H9 (cell line): Measurements from ENCODE around the gene ARHGAP8. TPM values are rescaled to one million over a fixed set of nuclear protein-coding genes. Genes with fewer than 3 reads are reported as not detected.

ENCODE experiments used
- DNase-seq: peaks from one replicate; pipeline ENCODE4 v3.0.0-alpha.2; 2017
- H2AFZ ChIP-seq: one replicate; pipeline ENCODE4 v1.6.1; 2013; ENCODE audit warnings: mild to moderate bottlenecking, low read length, control low read depth, moderate library complexity
- H2AK5ac ChIP-seq: 2 replicates; pipeline ENCODE4 v1.6.1; 2013; ENCODE audit warnings: low read length, control low read depth, mixed read lengths; ENCODE audit not compliant: insufficient read length
- H2BK120ac ChIP-seq: one replicate; pipeline ENCODE4 v1.6.1; 2013; ENCODE audit warnings: low read depth, mild to moderate bottlenecking, low read length, control low read depth, inconsistent platforms; ENCODE audit not compliant: poor library complexity, severe bottlenecking
- H2BK12ac ChIP-seq: 2 replicates; pipeline ENCODE4 v1.6.1; 2013; ENCODE audit warnings: low read length, control low read depth, mixed read lengths, low read depth; ENCODE audit not compliant: insufficient read length
- H2BK15ac ChIP-seq: 2 replicates; pipeline ENCODE4 v1.6.1; 2013; ENCODE audit warnings: low read depth, low read length, control low read depth
- H2BK20ac ChIP-seq: one replicate; pipeline ENCODE4 v1.6.1; 2013; ENCODE audit warnings: low read depth, mild to moderate bottlenecking, low read length, control low read depth, inconsistent platforms; ENCODE audit not compliant: poor library complexity, severe bottlenecking
- H2BK5ac ChIP-seq: 2 replicates; pipeline ENCODE4 v1.6.1; 2013; ENCODE audit warnings: low read length, control low read depth, mixed read lengths; ENCODE audit not compliant: insufficient read length
- H3K14ac ChIP-seq: 2 replicates; pipeline ENCODE4 v1.6.1; 2013; ENCODE audit warnings: low read length, control low read depth; ENCODE audit not compliant: insufficient read depth
- H3K18ac ChIP-seq: 2 replicates; pipeline ENCODE4 v1.6.1; 2013; ENCODE audit warnings: low read depth, mild to moderate bottlenecking, mixed read lengths, low read length, control low read depth; ENCODE audit not compliant: insufficient read length
- H3K23ac ChIP-seq: 2 replicates; pipeline ENCODE4 v1.6.1; 2013; ENCODE audit warnings: low read length, control low read depth, mixed read lengths, low read depth; ENCODE audit not compliant: insufficient read length
- H3K23me2 ChIP-seq: 2 replicates; pipeline ENCODE4 v1.6.1; 2013; ENCODE audit warnings: low read depth, mild to moderate bottlenecking, mixed read lengths, low read length, control low read depth; ENCODE audit not compliant: insufficient read length, poor library complexity, severe bottlenecking
- H3K27ac ChIP-seq: 2 replicates; pipeline ENCODE4 v1.5.1; 2013; ENCODE audit warnings: low read length, control low read depth, mixed read lengths, low read depth; ENCODE audit not compliant: insufficient read length
- H3K27me3 ChIP-seq: 2 replicates; pipeline ENCODE4 v1.6.1; 2013; ENCODE audit warnings: low read length, control low read depth, inconsistent platforms; ENCODE audit not compliant: insufficient read depth
- H3K4ac ChIP-seq: 2 replicates; pipeline ENCODE4 v1.6.1; 2013; ENCODE audit warnings: low read depth, mild to moderate bottlenecking, control low read depth, inconsistent platforms, low read length, moderate library complexity
- H3K4me1 ChIP-seq: 2 replicates; pipeline ENCODE4 v1.6.1; 2013; ENCODE audit warnings: low read length, control low read depth, inconsistent platforms; ENCODE audit not compliant: insufficient read depth
- H3K4me2 ChIP-seq: 2 replicates; pipeline ENCODE4 v1.6.1; 2013; ENCODE audit warnings: low read length, control low read depth, mixed read lengths; ENCODE audit not compliant: insufficient read length, insufficient read depth
- H3K56ac ChIP-seq: 2 replicates; pipeline ENCODE4 v1.6.1; 2013; ENCODE audit warnings: low read depth, mild to moderate bottlenecking, mixed read lengths, low read length, control low read depth; ENCODE audit not compliant: insufficient read length
- H3K79me1 ChIP-seq: 2 replicates; pipeline ENCODE4 v1.6.1; 2013; ENCODE audit warnings: low read depth, mild to moderate bottlenecking, moderate library complexity, low read length, control low read depth, inconsistent platforms; ENCODE audit not compliant: insufficient read depth, poor library complexity, severe bottlenecking
- H3K79me2 ChIP-seq: 2 replicates; pipeline ENCODE4 v1.6.1; 2013; ENCODE audit warnings: low read length, control low read depth, inconsistent platforms; ENCODE audit not compliant: insufficient read depth
- H3K9ac ChIP-seq: 2 replicates; pipeline ENCODE4 v1.6.1; 2013; ENCODE audit warnings: low read length, control low read depth, mixed read lengths; ENCODE audit not compliant: insufficient read length; ENCODE audit errors: extremely low read depth
- H3K9me3 ChIP-seq: one replicate; pipeline ENCODE4 v1.6.1; 2013; ENCODE audit warnings: low read depth, low read length, inconsistent platforms; ENCODE audit not compliant: control insufficient read depth
- H3T11ph ChIP-seq: one replicate; pipeline ENCODE4 v1.6.1; 2013; ENCODE audit warnings: mild to moderate bottlenecking, low read length, control low read depth, inconsistent platforms
- H4K20me1 ChIP-seq: one replicate; pipeline ENCODE4 v1.6.1; 2013; ENCODE audit not compliant: control insufficient read depth, insufficient read length, insufficient read depth
- H4K5ac ChIP-seq: 2 replicates; pipeline ENCODE4 v1.6.1; 2013; ENCODE audit warnings: low read depth, mild to moderate bottlenecking, mixed read lengths, low read length, control low read depth; ENCODE audit not compliant: insufficient read length
- H4K8ac ChIP-seq: replicated peaks from 2 replicates; pipeline ENCODE4 v1.6.1; 2013; ENCODE audit warnings: low read length, control low read depth, mixed read lengths, low read depth; ENCODE audit not compliant: insufficient read length
- H4K91ac ChIP-seq: 2 replicates; pipeline ENCODE4 v1.6.1; 2013; ENCODE audit warnings: low read depth, mild to moderate bottlenecking, moderate library complexity, mixed read lengths, low read length, control low read depth; ENCODE audit not compliant: insufficient read length
- H3K27ac Mint-ChIP-seq, 3 experiments: 2 replicates in 2 of 3; 3 replicates in 1 of 3; pipeline ENCODE4 v1.8.0; 2020 to 2021; ENCODE audit warnings: mixed read lengths in 3 of 3, mild to moderate bottlenecking in 1 of 3, moderate library complexity in 1 of 3
- H3K27me3 Mint-ChIP-seq: 2 replicates; pipeline ENCODE4 v1.8.0; 2021; ENCODE audit warnings: low read depth, mild to moderate bottlenecking, moderate library complexity, mixed read lengths
- H3K36me3 Mint-ChIP-seq, 3 experiments: 2 replicates in 2 of 3; 3 replicates in 1 of 3; pipeline ENCODE4 v1.8.0; 2020 to 2021; ENCODE audit warnings: low read depth in 3 of 3, mixed read lengths in 3 of 3; ENCODE audit not compliant: insufficient read depth in 1 of 3
- H3K4me1 Mint-ChIP-seq, 2 experiments: 2 replicates each; pipeline ENCODE4 v1.8.0; 2020; ENCODE audit warnings: mixed read lengths in 2 of 2
- H3K4me3 Mint-ChIP-seq, 2 experiments: 2 replicates in 1 of 2; 3 replicates in 1 of 2; pipeline ENCODE4 v1.8.0; 2020 to 2021; ENCODE audit warnings: mild to moderate bottlenecking in 2 of 2, mixed read lengths in 2 of 2, moderate library complexity in 1 of 2
- H3K9me3 Mint-ChIP-seq, 2 experiments: 2 replicates in 1 of 2; 3 replicates in 1 of 2; pipeline ENCODE4 v1.8.0; 2020; ENCODE audit warnings: mild to moderate bottlenecking in 2 of 2, mixed read lengths in 2 of 2, moderate library complexity in 1 of 2
- CTCF ChIP-seq: fragments of 200-600 bp; sonication (generic); conservative IDR thresholded peaks from 3 replicates; pipeline ENCODE4 v1.8.0; 2021; ENCODE audit warnings: antibody characterized with exemption, mild to moderate bottlenecking
- WGBS: extraction: QIAGEN DNeasy Blood & Tissue Kit; methylation state at CpG from one replicate; pipeline ENCODE4 v1.1.7; 2013; ENCODE audit warnings: missing lambda C conversion rate, low lambda C conversion rate, mixed read lengths; ENCODE audit not compliant: insufficient read length; ENCODE audit errors: extremely low coverage; 5-methylcytosine and 5-hydroxymethylcytosine counted together
- total RNA-seq: library from RNA; stranded (reverse); gene quantifications from 2 replicates; pipeline ENCODE4 v1.2.1, GENCODE V29; 2021

ARHGAP8 gene
- total RNA-seq, 1 experiment from 2014 or later = 35.4 TPM

GRCh38 chr22:44847892-44848291 is 95.5 kb downstream of the ARHGAP8 start:
- Histone ChIP-seq H3K23ac (no peak overlapping the region), H3K4me1 (no peaks in the 10 kb centered on the region), H2BK120ac (no peak overlapping the region), H2AK5ac (no peak overlapping the region), H3K9me3 (no peaks in the 10 kb centered on the region), H3K14ac (no peak overlapping the region), H2BK5ac (no peak overlapping the region), H2AFZ (no peak overlapping the region), H4K8ac (no peak overlapping the region), H2BK20ac (no peak overlapping the region), H3K27ac (no peak overlapping the region), H3K23me2 (no peaks in the 10 kb centered on the region), H3K79me2 (no peaks in the 10 kb centered on the region), H3K56ac (no peak overlapping the region), H3K79me1 (no peaks in the 10 kb centered on the region), H4K20me1 (no peaks in the 10 kb centered on the region), H4K91ac (no peak overlapping the region), H3K9ac (no peak overlapping the region), H3K4ac (no peak overlapping the region), H2BK15ac (no peak overlapping the region), H3K18ac (no peak overlapping the region), H3T11ph (no peak overlapping the region), H2BK12ac (no peak overlapping the region), H3K4me2 (no peak overlapping the region), H4K5ac (no peak overlapping the region), H3K27me3 (no peaks in the 10 kb centered on the region)
- TF ChIP-seq CTCF = no peak
- WGBS = no CpG with 5 or more reads among the region's 18 CpGs
- Mint-ChIP-seq H3K9me3 (peaks cover 0 to 7% of the 10 kb centered on the region in 2 experiments; a peak in 3 of 5 replicates), H3K27me3 (no peaks in the 10 kb centered on the region; the same call in 1 of the 2 replicates), H3K4me3 (no peak overlapping the region), H3K27ac (no peak overlapping the region), H3K36me3 (peaks cover 15 to 21% (median 20%) of the 10 kb centered on the region in 3 experiments), H3K4me1 (peaks cover 0 to under 1% of the 10 kb centered on the region in 2 experiments; a peak in 3 of 4 replicates)
- no peak for DNase-seq
